OCI-LY1 (cell line): Measurements from ENCODE around the gene AK3.

Source experiments
- CTCF ChIP-seq: fragments of 200-600 bp; sonication (generic), shearing (Covaris generic); IDR thresholded peaks from 2 replicates; pipeline ENCODE4 v1.5.1; 2017; ENCODE audit warnings: mild to moderate bottlenecking, antibody characterized with exemption, low read length, moderate library complexity, mixed read lengths
- EZH2 ChIP-seq: fragments of 200-600 bp; sonication (generic), shearing (Covaris generic); IDR thresholded peaks from 2 replicates; pipeline ENCODE4 v1.8.0; 2017; ENCODE audit warnings: borderline replicate concordance, mixed run types, mild to moderate bottlenecking, antibody characterized with exemption, low read length, moderate library complexity, mixed read lengths

GRCh38 chr9:4721736-4722135, 19.3 kb downstream of the AK3 start:
- TF ChIP-seq CTCF = no peak
- TF ChIP-seq EZH2 = no peak
